Measurements from ENCODE around the gene COA3. TPM values are rescaled to one million over a fixed set of nuclear protein-coding genes. Genes with fewer than 3 reads are reported as not detected.

The COA3 gene
- polyA plus RNA-seq, 1 of the 3 experiments (the other 2 are of a cell fraction): 103 TPM

- TF ChIP-seq FOXJ3 (CRISPR knock-in tag; IDR thresholded peaks at IDR 0.05) (no peak), RAD21 (IDR thresholded peaks at IDR 0.05; ENCODE audit: low read length) (0 out of 2 replicates have a peak, but pooled peaks have one; percentile 7), TEAD4 (IDR thresholded peaks at IDR 0.05; ENCODE audit: borderline replicate concordance, insufficient read depth) (no peak), FOSL2 (IDR thresholded peaks at IDR 0.05; ENCODE audit: borderline replicate concordance, low read depth) (peak; percentile 27; the same call in 1 of the 2 replicates), RCOR1 (IDR thresholded peaks at IDR 0.05; ENCODE audit: low read length) (no peak), RXRA (IDR thresholded peaks at IDR 0.05; ENCODE audit: borderline replicate concordance, low read depth) (no peak), MAX (IDR thresholded peaks at IDR 0.05; ENCODE audit: low read depth) (peak; percentile 82), MEF2A (IDR thresholded peaks at IDR 0.05; ENCODE audit: borderline replicate concordance, low read depth) (no peak; the same call in 1 of the 2 replicates), POLR2AphosphoS5 (IDR thresholded peaks at IDR 0.05; ENCODE audit: low read depth, low read length) (peak; percentile 99), TAF1 (IDR thresholded peaks at IDR 0.05; ENCODE audit: borderline replicate concordance, low read depth, low read length) (peak; percentile 99), EZH2phosphoT487 (IDR thresholded peaks at IDR 0.05; ENCODE audit: borderline replicate concordance, low read depth) (no peak), YY1 (IDR thresholded peaks at IDR 0.05; ENCODE audit: low read depth) (peak; percentile 82), TCF12 (IDR thresholded peaks at IDR 0.05) (no peak), SIN3A (IDR thresholded peaks at IDR 0.05; ENCODE audit: borderline replicate concordance, low read depth, low read length) (peak; percentile 94), ELF1 (IDR thresholded peaks at IDR 0.05) (peak; percentile 95), CHD2 (IDR thresholded peaks at IDR 0.05; ENCODE audit: low read length, partially characterized antibody) (no peak), JUND (IDR thresholded peaks at IDR 0.05) (no peak), GABPA (IDR thresholded peaks at IDR 0.05; ENCODE audit: low read depth) (peak; percentile 99), NRF1 (IDR thresholded peaks at IDR 0.05; ENCODE audit: low read depth, low read length) (no peak), ZBTB33 (IDR thresholded peaks at IDR 0.05; ENCODE audit: borderline replicate concordance, low read depth) (no peak), NFIC (IDR thresholded peaks at IDR 0.05; ENCODE audit: borderline replicate concordance) (no peak)
- TF ChIP-seq, protein P1, sequence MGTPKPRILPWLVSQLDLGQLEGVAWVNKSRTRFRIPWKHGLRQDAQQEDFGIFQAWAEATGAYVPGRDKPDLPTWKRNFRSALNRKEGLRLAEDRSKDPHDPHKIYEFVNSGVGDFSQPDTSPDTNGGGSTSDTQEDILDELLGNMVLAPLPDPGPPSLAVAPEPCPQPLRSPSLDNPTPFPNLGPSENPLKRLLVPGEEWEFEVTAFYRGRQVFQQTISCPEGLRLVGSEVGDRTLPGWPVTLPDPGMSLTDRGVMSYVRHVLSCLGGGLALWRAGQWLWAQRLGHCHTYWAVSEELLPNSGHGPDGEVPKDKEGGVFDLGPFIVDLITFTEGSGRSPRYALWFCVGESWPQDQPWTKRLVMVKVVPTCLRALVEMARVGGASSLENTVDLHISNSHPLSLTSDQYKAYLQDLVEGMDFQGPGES (IDR thresholded peaks at IDR 0.05; ENCODE audit: low read depth, low read length): no peak
- TF ChIP-seq, protein P2, sequence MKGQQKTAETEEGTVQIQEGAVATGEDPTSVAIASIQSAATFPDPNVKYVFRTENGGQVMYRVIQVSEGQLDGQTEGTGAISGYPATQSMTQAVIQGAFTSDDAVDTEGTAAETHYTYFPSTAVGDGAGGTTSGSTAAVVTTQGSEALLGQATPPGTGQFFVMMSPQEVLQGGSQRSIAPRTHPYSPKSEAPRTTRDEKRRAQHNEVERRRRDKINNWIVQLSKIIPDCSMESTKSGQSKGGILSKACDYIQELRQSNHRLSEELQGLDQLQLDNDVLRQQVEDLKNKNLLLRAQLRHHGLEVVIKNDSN (IDR thresholded peaks at IDR 0.05; ENCODE audit: borderline replicate concordance, low read depth): 0 out of 2 replicates have a peak, but pooled peaks have one; percentile 17
- TF ChIP-seq, protein P3, sequence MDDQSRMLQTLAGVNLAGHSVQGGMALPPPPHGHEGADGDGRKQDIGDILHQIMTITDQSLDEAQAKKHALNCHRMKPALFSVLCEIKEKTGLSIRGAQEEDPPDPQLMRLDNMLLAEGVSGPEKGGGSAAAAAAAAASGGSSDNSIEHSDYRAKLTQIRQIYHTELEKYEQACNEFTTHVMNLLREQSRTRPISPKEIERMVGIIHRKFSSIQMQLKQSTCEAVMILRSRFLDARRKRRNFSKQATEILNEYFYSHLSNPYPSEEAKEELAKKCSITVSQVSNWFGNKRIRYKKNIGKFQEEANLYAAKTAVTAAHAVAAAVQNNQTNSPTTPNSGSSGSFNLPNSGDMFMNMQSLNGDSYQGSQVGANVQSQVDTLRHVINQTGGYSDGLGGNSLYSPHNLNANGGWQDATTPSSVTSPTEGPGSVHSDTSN (IDR thresholded peaks at IDR 0.05): 0 out of 2 replicates have a peak, but pooled peaks have one; percentile 30
These were observed 25.0 kb downstream of the COA3 start, which contains the start of gene VPS25 (continued) for GRCh38 chr17:42773290-42774035.

Data from SK-N-SH (cell line).